ENCODE measurements around the gene ETV7. TPM values are rescaled to one million over a fixed set of nuclear protein-coding genes. Genes with fewer than 3 reads are reported as not detected.

The ETV7 gene
- total RNA-seq, 3 donors from 2014 or later = 2.6 to 5.7 (median 2.8) TPM

- intact Hi-C loops (cut with DNase I, micrococcal nuclease) = no loop called here
- H3K9me3 ChIP-seq = no peaks in the 10 kb centered on the region
- no peak for DNase-seq
- H3K4me1 ChIP-seq (ENCODE audit: low read depth) = no peaks in the 10 kb centered on the region
- H3K4me3 ChIP-seq = no peak overlapping the region
- ATAC-seq = no peak
- no peak for TF ChIP-seq CTCF (IDR thresholded peaks at IDR 0.05)
- no peaks in the 10 kb centered on the region for H3K36me3 ChIP-seq (ENCODE audit: low read depth)
Measured at GRCh38 chr6:36399970-36400369, 12.5 kb upstream of the ETV7 start.

- Histone ChIP-seq H3K9me3 (no peaks in the 10 kb centered on the region), H3K4me1 (ENCODE audit: low read depth) (no peaks in the 10 kb centered on the region), H3K36me3 (ENCODE audit: low read depth) (no peaks in the 10 kb centered on the region), H3K4me3 (no peak overlapping the region)
- DNase-seq = no peak
- ATAC-seq = no peak
- no peak for TF ChIP-seq CTCF (IDR thresholded peaks at IDR 0.05)
- intact Hi-C loops (cut with DNase I, micrococcal nuclease) = no loop called here
Measured at GRCh38 chr6:36392621-36393020, 5.2 kb upstream of the ETV7 start.

- H3K36me3 ChIP-seq (ENCODE audit: low read depth) = no peaks in the 10 kb centered on the region
- no peak for ATAC-seq
- H3K4me3 ChIP-seq = no peak overlapping the region
- no peaks in the 10 kb centered on the region for H3K9me3 ChIP-seq
- intact Hi-C loops (cut with DNase I, micrococcal nuclease) = no loop called here
- no peak for TF ChIP-seq CTCF (IDR thresholded peaks at IDR 0.05)
- no peaks in the 10 kb centered on the region for H3K4me1 ChIP-seq (ENCODE audit: low read depth)
- DNase-seq = no peak
Measured at GRCh38 chr6:36389353-36389752, 1.9 kb upstream of the ETV7 start.

GRCh38 chr6:36386495-36387439, 702 bp downstream of the ETV7 start:
- Histone ChIP-seq H3K9me3 (no peaks in the 10 kb centered on the region), H3K4me1 (ENCODE audit: low read depth) (no peaks in the 10 kb centered on the region), H3K4me3 (peak overlapping the region; percentile 28), H3K36me3 (ENCODE audit: low read depth) (no peaks in the 10 kb centered on the region)
- ATAC-seq (peak; percentile 60), DNase-seq (peak; percentile 57 to 64 (median 63))
- TF ChIP-seq CTCF (IDR thresholded peaks at IDR 0.05) = no peak
- intact Hi-C loops (cut with DNase I, micrococcal nuclease) = no loop called here

GRCh38 chr6:36384095-36384494, 3.4 kb downstream of the ETV7 start:
- intact Hi-C loops (cut with DNase I, micrococcal nuclease) = no loop called here
- no peaks in the 10 kb centered on the region for H3K9me3 ChIP-seq
- H3K4me3 ChIP-seq = no peak overlapping the region
- no peaks in the 10 kb centered on the region for H3K36me3 ChIP-seq (ENCODE audit: low read depth)
- H3K4me1 ChIP-seq (ENCODE audit: low read depth) = no peaks in the 10 kb centered on the region
- DNase-seq = no peak
- TF ChIP-seq CTCF (IDR thresholded peaks at IDR 0.05) = no peak
- ATAC-seq = no peak
